HG03565 (cell line): ENCODE results near the gene IL36RN.
"Not testable (repeated sequence)": the region's sequence is repeated elsewhere in the genome, so short reads cannot be mapped to it uniquely, and the experiment has no call there.

ENCODE experiments used
- ATAC-seq: cut with Tn5 transposase; IDR thresholded peaks from one replicate; pipeline ENCODE4 v1.9.1; 2021; ENCODE audit warnings: mild to moderate bottlenecking, moderate library complexity; ENCODE audit not compliant: unreplicated experiment

The IL36RN gene

GRCh38 chr2:113096842-113097618 lies 38.0 kb downstream of the IL36RN start:
- ATAC-seq: not testable (repeated sequence)

- no peak for ATAC-seq
These were observed 39.0 kb downstream of the IL36RN start for GRCh38 chr2:113098041-113098440.

GRCh38 chr2:113098532-113098931 lies 39.5 kb downstream of the IL36RN start:
- no peak for ATAC-seq

GRCh38 chr2:113102133-113102532 lies 43.1 kb downstream of the IL36RN start:
- no peak for ATAC-seq

- no peak for ATAC-seq
These were observed 44.3 kb downstream of the IL36RN start for GRCh38 chr2:113103277-113103676.

- ATAC-seq: no peak
These were observed 45.1 kb downstream of the IL36RN start for GRCh38 chr2:113104054-113104611.

- no peak for ATAC-seq
These were observed 46.2 kb downstream of the IL36RN start for GRCh38 chr2:113105047-113105785.

- no peak for ATAC-seq
These were observed 52.1 kb downstream of the IL36RN start for GRCh38 chr2:113111121-113111520.

GRCh38 chr2:113111823-113112287 lies 52.9 kb downstream of the IL36RN start:
- no peak for ATAC-seq

GRCh38 chr2:113112441-113112840 lies 53.4 kb downstream of the IL36RN start:
- no peak for ATAC-seq

- no peak for ATAC-seq
These were observed 53.9 kb downstream of the IL36RN start for GRCh38 chr2:113112871-113113270.

- ATAC-seq: no peak
These were observed 54.8 kb downstream of the IL36RN start for GRCh38 chr2:113113807-113114206.
